CD8-positive, alpha-beta memory T cell (primary cell): Measurements from ENCODE around the gene EEF2. TPM values are rescaled to one million over a fixed set of nuclear protein-coding genes. Genes with fewer than 3 reads are reported as not detected.

Experiments
- CTCF ChIA-PET: fragments of 350-600 bp; sonication (Branson Sonifier 250); formaldehyde crosslinking; loops from one replicate; lab custom pipeline; 2021; ENCODE audit warnings: antibody characterized with exemption; lab: Charles Lee
- POLR2A ChIA-PET: fragments of 350-600 bp; sonication (Branson Sonifier 250); formaldehyde crosslinking; loops from one replicate; lab custom pipeline; 2021; ENCODE audit warnings: antibody characterized with exemption; lab: Charles Lee
- DNase-seq, 5 donors: peaks; one replicate each; pipeline versions ENCODE4 v3.0.0 to v3.0.0-alpha.2; 2020 to 2022; ENCODE audit warnings: mixed read lengths in 1 of 5
- H3K27ac ChIP-seq: one replicate; pipeline ENCODE4 v1.7.0; 2013; ENCODE audit warnings: low read depth, mild to moderate bottlenecking, low read length, moderate library complexity
- H3K27me3 ChIP-seq: 2 replicates; pipeline ENCODE4 v1.7.0; 2013; ENCODE audit warnings: low read length, mild to moderate bottlenecking; ENCODE audit not compliant: insufficient read depth, poor library complexity, severe bottlenecking
- H3K36me3 ChIP-seq: 2 replicates; pipeline ENCODE4 v1.7.0; 2013; ENCODE audit warnings: mild to moderate bottlenecking, low read length, moderate library complexity; ENCODE audit not compliant: insufficient read depth
- H3K4me1 ChIP-seq: 2 replicates; pipeline ENCODE4 v1.7.0; 2013; ENCODE audit warnings: mild to moderate bottlenecking, low read length, moderate library complexity; ENCODE audit not compliant: insufficient read depth
- H3K4me3 ChIP-seq: 2 replicates; pipeline ENCODE4 v1.7.0; 2013; ENCODE audit warnings: mild to moderate bottlenecking, low read length
- H3K9me3 ChIP-seq: 2 replicates; pipeline ENCODE4 v1.7.0; 2013; ENCODE audit warnings: mild to moderate bottlenecking, low read length
- H3K27ac Mint-ChIP-seq, 8 donors: one replicate each; pipeline ENCODE4 v1.8.0; 2020 to 2021; ENCODE audit warnings: mixed read lengths in 8 of 8, mild to moderate bottlenecking in 6 of 8, inconsistent platforms in 3 of 8, moderate library complexity in 3 of 8
- H3K27me3 Mint-ChIP-seq, 2 donors: one replicate each; pipeline ENCODE4 v1.8.0; 2020 to 2021; ENCODE audit warnings: mixed read lengths in 2 of 2, mild to moderate bottlenecking in 1 of 2, moderate library complexity in 1 of 2
- H3K36me3 Mint-ChIP-seq, 3 donors: one replicate each; pipeline ENCODE4 v1.8.0; 2020 to 2021; ENCODE audit warnings: mixed read lengths in 3 of 3, inconsistent platforms in 1 of 3, mild to moderate bottlenecking in 1 of 3
- H3K4me1 Mint-ChIP-seq, 3 donors: one replicate each; pipeline ENCODE4 v1.8.0; 2020 to 2021; ENCODE audit warnings: mixed read lengths in 3 of 3, inconsistent platforms in 1 of 3, mild to moderate bottlenecking in 1 of 3
- H3K4me3 Mint-ChIP-seq, 7 donors: one replicate each; pipeline ENCODE4 v1.8.0; 2020 to 2021; ENCODE audit warnings: mixed read lengths in 7 of 7, mild to moderate bottlenecking in 6 of 7, moderate library complexity in 4 of 7, inconsistent platforms in 2 of 7
- H3K9me3 Mint-ChIP-seq, 5 donors: one replicate each; pipeline ENCODE4 v1.8.0; 2020 to 2022; ENCODE audit warnings: mixed read lengths in 5 of 5, mild to moderate bottlenecking in 3 of 5, moderate library complexity in 2 of 5, inconsistent platforms in 1 of 5
- polyA plus RNA-seq: library from polyadenylated mRNA; unstranded; fragments of 300-500 nt; fragmentation: Illumina TruSeq; gene quantifications from one replicate; pipeline ENCODE4 v1.2.3, GENCODE V29; 2021
- total RNA-seq, 2 experiments: library from RNA; stranded (reverse); gene quantifications; one replicate each; pipeline ENCODE4 v1.2.3, GENCODE V29; 2021

EEF2 gene
- total and polyA plus RNA-seq, 3 experiments from 2014 or later: 533 to 3,129 (median 3,106) TPM

DNA sequence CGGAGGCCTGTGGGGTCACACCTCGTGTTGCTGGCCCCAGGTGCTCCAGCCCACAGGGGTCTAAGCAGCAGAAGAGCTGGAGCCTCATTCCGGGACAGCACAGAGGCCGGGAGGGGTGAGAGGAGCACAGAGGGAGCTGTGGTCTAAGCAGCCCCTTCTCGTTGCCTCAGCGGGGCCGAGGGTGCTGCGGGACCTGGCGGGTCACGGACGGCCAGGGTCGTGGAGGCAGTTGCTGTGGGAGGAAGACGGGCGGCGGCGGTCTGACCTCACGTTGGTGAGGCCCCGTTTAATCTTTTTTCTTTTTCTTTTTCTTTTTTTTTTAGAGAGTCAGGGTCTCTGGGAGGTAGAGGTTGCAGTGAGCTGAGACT, 44.0 kb upstream of the EEF2 start:
- Mint-ChIP-seq H3K27ac (no peak overlapping the region), H3K9me3 (no peaks in the 10 kb centered on the region), H3K4me1 (no peaks in the 10 kb centered on the region), H3K4me3 (no peak overlapping the region), H3K36me3 (peaks cover 0 to 51% (median 0%) of the 10 kb centered on the region in 3 donors), H3K27me3 (no peaks in the 10 kb centered on the region)
- ChIA-PET POLR2A (no interaction called here), CTCF (interaction anchor here (0.9 to 1.0 kb wide), 2 partner anchors 10 to 111 kb away, joined by 3 to 4 read pairs; no protein-coding TSS in a partner anchor)
- Histone ChIP-seq H3K27me3 (no peaks in the 10 kb centered on the region), H3K4me1 (no peaks in the 10 kb centered on the region), H3K4me3 (no peak overlapping the region), H3K27ac (no peak overlapping the region), H3K9me3 (no peaks in the 10 kb centered on the region), H3K36me3 (peaks cover under 1% of the 10 kb centered on the region)
- DNase-seq: no peak

- no peaks in the 10 kb centered on the region for H3K4me1 ChIP-seq
- H3K9me3 ChIP-seq: no peaks in the 10 kb centered on the region
- H3K27me3 ChIP-seq: no peaks in the 10 kb centered on the region
- DNase-seq: no peak
- POLR2A ChIA-PET: interaction anchor here (1.2 kb wide), 1 partner anchor 29 kb away, joined by 5 read pairs; no protein-coding TSS in a partner anchor
- Mint-ChIP-seq H3K36me3 (peaks cover 0 to 57% (median 0%) of the 10 kb centered on the region in 3 donors), H3K27ac (no peak overlapping the region), H3K9me3 (no peaks in the 10 kb centered on the region), H3K4me1 (no peaks in the 10 kb centered on the region), H3K27me3 (no peaks in the 10 kb centered on the region), H3K4me3 (no peak overlapping the region)
- peaks cover 7% of the 10 kb centered on the region for H3K36me3 ChIP-seq
- no peak overlapping the region for H3K4me3 ChIP-seq
- no peak overlapping the region for H3K27ac ChIP-seq
- CTCF ChIA-PET: interaction anchor here (1.0 kb wide), 1 partner anchor 111 kb away, joined by 4 read pairs; no protein-coding TSS in a partner anchor
Observed at GRCh38 chr19:4028334-4029246, 43.3 kb upstream of the EEF2 start.

DNA sequence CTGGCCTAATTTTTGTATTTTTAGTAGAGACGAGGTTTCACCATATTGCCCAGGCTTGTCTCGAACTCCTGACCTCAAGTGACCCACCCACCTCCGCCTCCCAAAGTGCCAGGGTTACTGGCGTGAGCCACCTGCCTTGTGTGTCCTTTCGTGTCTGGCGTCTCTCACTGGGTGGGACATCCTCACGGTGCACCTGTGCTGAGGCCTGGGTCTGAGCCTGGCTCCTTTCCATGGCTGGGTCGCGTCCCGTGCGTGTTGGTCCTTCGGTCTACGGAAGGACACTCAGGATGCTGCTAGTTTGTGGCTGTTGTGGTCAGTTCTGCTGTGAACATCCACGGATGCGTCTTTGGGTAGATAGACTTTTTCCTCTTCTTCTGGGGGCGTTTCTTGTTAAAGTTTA, 41.9 kb upstream of the EEF2 start:
- H3K4me1 Mint-ChIP-seq: no peaks in the 10 kb centered on the region
- H3K27me3 ChIP-seq: no peaks in the 10 kb centered on the region
- no peaks in the 10 kb centered on the region for H3K9me3 ChIP-seq
- no peaks in the 10 kb centered on the region for H3K4me1 ChIP-seq
- no peak overlapping the region for H3K4me3 ChIP-seq
- ChIA-PET CTCF (no interaction called here), POLR2A (interaction anchor here (0.7 to 1.2 kb wide), 2 partner anchors 31 to 72 kb away, joined by 3 to 5 read pairs; no protein-coding TSS in a partner anchor)
- H3K36me3 ChIP-seq: peaks cover 8% of the 10 kb centered on the region
- H3K4me3 Mint-ChIP-seq: no peak overlapping the region
- no peak for DNase-seq
- peaks cover 0 to under 1% (median 0%) of the 10 kb centered on the region in 5 donors for H3K9me3 Mint-ChIP-seq
- no peak overlapping the region for H3K27ac Mint-ChIP-seq
- H3K27me3 Mint-ChIP-seq: no peaks in the 10 kb centered on the region
- peaks cover under 1 to 57% (median under 1%) of the 10 kb centered on the region in 3 donors for H3K36me3 Mint-ChIP-seq
- no peak overlapping the region for H3K27ac ChIP-seq

- Histone ChIP-seq H3K27ac (no peak overlapping the region), H3K9me3 (no peaks in the 10 kb centered on the region), H3K27me3 (no peaks in the 10 kb centered on the region), H3K4me3 (no peak overlapping the region), H3K4me1 (no peaks in the 10 kb centered on the region), H3K36me3 (peaks cover 8% of the 10 kb centered on the region)
- DNase-seq: no peak
- Mint-ChIP-seq H3K9me3 (peaks cover 0 to 3% (median 0%) of the 10 kb centered on the region in 5 donors), H3K36me3 (peaks cover 3 to 57% (median 3%) of the 10 kb centered on the region in 3 donors), H3K27ac (peak overlapping the region in 1 of 8 donors; percentile 38), H3K4me1 (peaks cover 0 to 2% (median 0%) of the 10 kb centered on the region in 3 donors), H3K4me3 (no peak overlapping the region), H3K27me3 (no peaks in the 10 kb centered on the region)
- CTCF ChIA-PET: no interaction called here
- POLR2A ChIA-PET: no interaction called here
Observed at GRCh38 chr19:4025317-4025716, 40.1 kb upstream of the EEF2 start.

GRCh38 chr19:4023600-4024398, 38.5 kb upstream of the EEF2 start:
- Mint-ChIP-seq H3K36me3 (peaks cover 3 to 51% (median 3%) of the 10 kb centered on the region in 3 donors), H3K9me3 (peaks cover 0 to 3% (median 0%) of the 10 kb centered on the region in 5 donors), H3K4me1 (peaks cover 0 to 6% (median 0%) of the 10 kb centered on the region in 3 donors), H3K27me3 (no peaks in the 10 kb centered on the region), H3K27ac (no peak overlapping the region), H3K4me3 (no peak overlapping the region)
- POLR2A ChIA-PET: no interaction called here
- Histone ChIP-seq H3K9me3 (no peaks in the 10 kb centered on the region), H3K4me3 (no peak overlapping the region), H3K27me3 (no peaks in the 10 kb centered on the region), H3K27ac (no peak overlapping the region), H3K36me3 (peaks cover 8% of the 10 kb centered on the region), H3K4me1 (no peaks in the 10 kb centered on the region)
- CTCF ChIA-PET: interaction anchor here (0.8 kb wide), 1 partner anchor 36 kb away, joined by 3 read pairs; no protein-coding TSS in a partner anchor
- no peak for DNase-seq

DNA sequence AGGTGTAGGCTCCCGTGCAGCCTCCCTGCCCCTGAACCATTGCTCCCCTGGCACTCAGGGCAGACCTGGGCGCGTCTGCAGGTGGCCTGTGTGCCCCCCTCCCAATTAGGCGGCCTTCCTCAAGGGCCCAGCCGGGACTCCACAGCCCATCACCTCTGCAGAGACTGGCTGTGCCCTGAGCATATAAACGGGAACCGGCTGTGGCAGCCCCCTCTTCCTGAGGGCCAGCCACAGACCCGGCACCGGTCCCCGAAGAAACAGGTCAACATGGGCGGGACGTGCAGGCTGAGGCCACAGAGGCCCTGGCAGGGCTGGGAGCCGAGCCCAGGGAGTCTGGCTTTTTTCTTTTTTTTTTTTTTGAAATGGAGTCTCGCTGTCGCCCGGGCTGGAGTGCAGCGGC, 34.3 kb upstream of the EEF2 start:
- Mint-ChIP-seq H3K27ac (no peak overlapping the region), H3K36me3 (peaks cover 3 to 50% (median 3%) of the 10 kb centered on the region in 3 donors)

GRCh38 chr19:4018775-4019504, 33.7 kb upstream of the EEF2 start:
- peaks cover 0 to 3% (median 0%) of the 10 kb centered on the region in 5 donors for H3K9me3 Mint-ChIP-seq
- no peaks in the 10 kb centered on the region for H3K27me3 Mint-ChIP-seq
- Histone ChIP-seq H3K9me3 (no peaks in the 10 kb centered on the region), H3K27me3 (no peaks in the 10 kb centered on the region), H3K4me3 (no peak overlapping the region), H3K27ac (no peak overlapping the region), H3K36me3 (peaks cover 4% of the 10 kb centered on the region), H3K4me1 (no peaks in the 10 kb centered on the region)
- POLR2A ChIA-PET: no interaction called here
- peaks cover 0 to 27% (median 5%) of the 10 kb centered on the region in 3 donors for H3K4me1 Mint-ChIP-seq
- peaks cover 3 to 49% (median 3%) of the 10 kb centered on the region in 3 donors for H3K36me3 Mint-ChIP-seq
- CTCF ChIA-PET: no interaction called here
- H3K27ac Mint-ChIP-seq: peak overlapping the region in 1 of 8 donors; percentile 17
- no peak for DNase-seq
- H3K4me3 Mint-ChIP-seq: no peak overlapping the region

More for the DNA sequence above, 34.3 kb upstream of the EEF2 start:
- peaks cover 0 to 3% (median 0%) of the 10 kb centered on the region in 5 donors for H3K9me3 Mint-ChIP-seq
- Histone ChIP-seq H3K4me3 (no peak overlapping the region), H3K9me3 (no peaks in the 10 kb centered on the region), H3K4me1 (no peaks in the 10 kb centered on the region), H3K27ac (no peak overlapping the region), H3K27me3 (no peaks in the 10 kb centered on the region), H3K36me3 (peaks cover 8% of the 10 kb centered on the region)
- no peak overlapping the region for H3K4me3 Mint-ChIP-seq
- peaks cover 0 to 21% (median 3%) of the 10 kb centered on the region in 3 donors for H3K4me1 Mint-ChIP-seq
- ChIA-PET CTCF (no interaction called here), POLR2A (no interaction called here)
- DNase-seq: no peak
- no peaks in the 10 kb centered on the region for H3K27me3 Mint-ChIP-seq
